Lower lobe of right lung (tissue), 2 donors: Measurements from ENCODE around the gene ARHGAP35. TPM values are rescaled to one million over a fixed set of nuclear protein-coding genes. Genes with fewer than 3 reads are reported as not detected.

Source experiments
- ATAC-seq, 2 donors: fragments of 200-7000 bp; cut with Tn5 transposase; one replicate each; pipeline ENCODE4 v1.9.1; 2020 to 2022; ENCODE audit warnings: mild to moderate bottlenecking in 2 of 2, moderate library complexity in 2 of 2
- DNase-seq: peaks from one replicate; pipeline ENCODE4 v3.0.0-alpha.2; 2020
- H3K27ac ChIP-seq: fragments of 200-600 bp; one replicate; pipeline ENCODE4 v1.8.0; 2022
- H3K27me3 ChIP-seq: fragments of 200-600 bp; one replicate; pipeline ENCODE4 v1.8.0; 2022; ENCODE audit warnings: low read depth
- H3K36me3 ChIP-seq: fragments of 200-600 bp; one replicate; pipeline ENCODE4 v1.8.0; 2022; ENCODE audit warnings: mild to moderate bottlenecking
- H3K4me1 ChIP-seq: fragments of 200-600 bp; one replicate; pipeline ENCODE4 v1.8.0; 2022
- H3K4me3 ChIP-seq: fragments of 200-600 bp; one replicate; pipeline ENCODE4 v1.8.0; 2022; ENCODE audit warnings: mild to moderate bottlenecking
- H3K9me3 ChIP-seq: fragments of 200-600 bp; one replicate; pipeline ENCODE4 v1.8.0; 2022
- intact Hi-C: fragments of 100-400 bp; cut with DNase I; formaldehyde crosslinking; loops from one replicate; pipeline ENCODE4 v1.11.0; 2022
- total RNA-seq: library from RNA; stranded (reverse); fragmentation: NEBNext Ultra II Directional; extraction: Animal tissue kit (Norgen Biotek cat#: 25700); gene quantifications from one replicate; pipeline ENCODE4 v1.2.1, GENCODE V29; 2021
- TF ChIP-seq, protein P1 (sequence below): fragments of 200-600 bp; IDR thresholded peaks from one replicate; pipeline ENCODE4 v1.8.0; 2022; ENCODE audit warnings: antibody characterized with exemption, mild to moderate bottlenecking
- donor health status: DM: no; HTN: yes; CAD: no; lungs with severe emphysema.

Gene ARHGAP35
- total RNA-seq, 1 donor from 2014 or later = 61.6 TPM

DNA sequence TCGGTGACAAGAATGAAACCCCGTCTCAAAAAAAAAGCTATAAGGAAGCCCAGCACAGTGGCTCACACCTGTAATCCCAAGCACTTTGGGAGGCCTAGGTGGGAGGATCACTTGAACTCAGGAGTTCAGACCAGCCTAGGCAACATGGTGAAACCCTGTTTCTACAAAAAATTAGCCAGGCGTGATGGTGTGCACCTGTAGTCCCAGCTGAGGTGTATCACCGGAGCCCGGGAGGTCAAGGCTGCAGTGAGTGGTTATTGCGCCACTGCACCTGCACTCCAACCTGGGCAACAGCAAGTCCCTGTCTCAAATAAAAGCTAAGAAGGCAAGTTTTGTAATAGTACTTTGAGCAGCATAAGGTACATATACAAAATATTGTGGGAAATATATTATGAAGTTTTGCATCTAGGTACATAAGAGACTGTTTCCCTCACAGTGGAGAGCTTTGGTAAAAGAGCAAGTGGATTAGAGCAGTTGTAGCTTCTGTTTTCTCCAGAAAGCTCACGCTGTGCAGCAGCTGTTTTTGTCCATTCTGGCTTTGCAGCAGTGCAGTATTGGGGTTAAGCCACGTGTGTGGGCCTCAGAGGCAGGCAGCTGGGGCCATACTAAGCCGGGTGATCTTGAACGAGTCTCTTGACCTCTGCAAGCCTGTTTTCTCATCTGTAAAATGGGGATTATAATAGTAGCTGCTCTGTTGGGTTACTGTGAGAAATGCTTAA is 35.4 kb downstream of the ARHGAP35 start:
- no peaks in the 10 kb centered on the region for H3K9me3 ChIP-seq
- H3K27me3 ChIP-seq = no peaks in the 10 kb centered on the region
- intact Hi-C loops = no loop called here
- H3K4me1 ChIP-seq = peaks cover 28% of the 10 kb centered on the region
- H3K27ac ChIP-seq = peak overlapping the region; percentile 18
- ATAC-seq = peak; percentile 65 to 85
- no peaks in the 10 kb centered on the region for H3K36me3 ChIP-seq
- no peak overlapping the region for H3K4me3 ChIP-seq
- peak; percentile 64 for DNase-seq
- TF ChIP-seq, protein P1, sequence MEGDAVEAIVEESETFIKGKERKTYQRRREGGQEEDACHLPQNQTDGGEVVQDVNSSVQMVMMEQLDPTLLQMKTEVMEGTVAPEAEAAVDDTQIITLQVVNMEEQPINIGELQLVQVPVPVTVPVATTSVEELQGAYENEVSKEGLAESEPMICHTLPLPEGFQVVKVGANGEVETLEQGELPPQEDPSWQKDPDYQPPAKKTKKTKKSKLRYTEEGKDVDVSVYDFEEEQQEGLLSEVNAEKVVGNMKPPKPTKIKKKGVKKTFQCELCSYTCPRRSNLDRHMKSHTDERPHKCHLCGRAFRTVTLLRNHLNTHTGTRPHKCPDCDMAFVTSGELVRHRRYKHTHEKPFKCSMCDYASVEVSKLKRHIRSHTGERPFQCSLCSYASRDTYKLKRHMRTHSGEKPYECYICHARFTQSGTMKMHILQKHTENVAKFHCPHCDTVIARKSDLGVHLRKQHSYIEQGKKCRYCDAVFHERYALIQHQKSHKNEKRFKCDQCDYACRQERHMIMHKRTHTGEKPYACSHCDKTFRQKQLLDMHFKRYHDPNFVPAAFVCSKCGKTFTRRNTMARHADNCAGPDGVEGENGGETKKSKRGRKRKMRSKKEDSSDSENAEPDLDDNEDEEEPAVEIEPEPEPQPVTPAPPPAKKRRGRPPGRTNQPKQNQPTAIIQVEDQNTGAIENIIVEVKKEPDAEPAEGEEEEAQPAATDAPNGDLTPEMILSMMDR = no peak

DNA sequence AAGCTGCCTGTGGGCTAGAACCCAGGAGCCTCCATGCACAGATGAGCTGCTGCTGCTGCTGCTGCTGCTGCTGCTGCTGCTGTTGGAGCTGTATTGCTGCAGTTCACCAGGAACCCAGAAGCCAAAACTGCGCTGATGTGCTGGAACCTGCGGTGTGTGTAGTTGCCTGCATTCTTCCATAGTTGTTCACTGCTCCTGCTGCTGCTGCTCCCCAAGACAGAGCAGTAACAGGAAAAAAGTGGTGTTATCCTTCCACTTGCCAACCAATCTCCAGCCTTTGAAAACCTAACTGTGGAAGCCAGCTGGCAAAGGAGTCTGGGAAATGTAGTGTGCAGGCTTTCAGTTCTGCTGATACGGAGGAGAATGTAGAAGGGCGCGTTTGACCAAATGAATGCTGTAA is 37.9 kb downstream of the ARHGAP35 start:
- H3K4me1 ChIP-seq = peaks cover 43% of the 10 kb centered on the region
- H3K36me3 ChIP-seq = no peaks in the 10 kb centered on the region
- H3K9me3 ChIP-seq = no peaks in the 10 kb centered on the region
- no peaks in the 10 kb centered on the region for H3K27me3 ChIP-seq
- no peak overlapping the region for H3K27ac ChIP-seq
- intact Hi-C loops = no loop called here
- TF ChIP-seq, protein P1 = no peak
- ATAC-seq = no peak
- DNase-seq = no peak
- no peak overlapping the region for H3K4me3 ChIP-seq

DNA sequence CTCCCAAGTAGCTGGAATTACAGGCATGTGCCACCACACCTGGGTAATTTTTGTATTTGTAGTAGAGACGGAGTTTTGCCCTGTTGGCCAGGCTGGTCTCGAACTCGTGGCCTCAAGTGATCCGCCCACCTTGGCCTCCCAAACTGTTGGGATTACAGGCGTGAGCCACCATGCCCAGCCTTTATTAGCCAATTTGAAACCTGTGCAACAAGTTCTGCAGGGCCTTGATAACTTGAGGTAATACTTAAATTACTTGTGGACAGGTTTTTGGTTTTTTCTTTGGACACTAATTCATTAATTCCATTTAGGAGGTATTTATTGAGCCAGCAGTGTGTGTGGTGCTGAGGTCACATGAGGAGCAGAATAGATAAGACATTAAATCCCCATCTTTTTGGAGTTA is 39.5 kb downstream of the ARHGAP35 start:
- no peaks in the 10 kb centered on the region for H3K36me3 ChIP-seq
- H3K27ac ChIP-seq = no peak overlapping the region
- intact Hi-C loops = no loop called here
- no peak for ATAC-seq
- no peak for DNase-seq
- H3K4me1 ChIP-seq = peaks cover 59% of the 10 kb centered on the region
- no peak overlapping the region for H3K4me3 ChIP-seq
- no peaks in the 10 kb centered on the region for H3K27me3 ChIP-seq
- TF ChIP-seq, protein P1 = no peak
- no peaks in the 10 kb centered on the region for H3K9me3 ChIP-seq

- intact Hi-C loops = no loop called here
- H3K36me3 ChIP-seq = no peaks in the 10 kb centered on the region
- peak; percentile 54 to 58 for ATAC-seq
- H3K27me3 ChIP-seq = no peaks in the 10 kb centered on the region
- H3K9me3 ChIP-seq = no peaks in the 10 kb centered on the region
- H3K27ac ChIP-seq = peak overlapping the region; percentile 51
- no peak overlapping the region for H3K4me3 ChIP-seq
- TF ChIP-seq, protein P1 = no peak
- H3K4me1 ChIP-seq = peaks cover 51% of the 10 kb centered on the region
- DNase-seq = no peak
Measured at GRCh38 chr19:46901701-46902401, 41.1 kb downstream of the ARHGAP35 start.

DNA sequence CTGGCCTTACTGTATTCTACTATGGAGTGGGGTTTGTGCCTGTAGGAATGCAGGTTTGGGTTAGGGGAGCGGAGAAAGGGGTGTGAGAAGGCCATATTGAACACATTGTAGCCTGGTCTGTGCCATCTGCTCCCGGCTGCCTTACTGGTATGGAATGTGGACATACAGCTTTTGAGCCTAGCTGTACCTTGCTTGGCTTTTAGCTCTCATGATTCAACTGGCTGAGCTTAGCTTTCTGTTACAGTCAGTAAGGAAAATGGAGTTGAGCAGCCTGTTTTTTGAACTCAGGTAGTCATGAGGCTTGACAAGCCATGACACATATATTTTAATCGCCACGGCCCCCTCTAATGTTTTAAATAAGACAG is 41.6 kb downstream of the ARHGAP35 start:
- ATAC-seq (peak; percentile 81), DNase-seq (no peak)
- TF ChIP-seq, protein P1 = no peak
- Histone ChIP-seq H3K4me3 (no peak overlapping the region), H3K27ac (peak overlapping the region; percentile 51), H3K4me1 (peaks cover 51% of the 10 kb centered on the region), H3K9me3 (no peaks in the 10 kb centered on the region), H3K36me3 (no peaks in the 10 kb centered on the region), H3K27me3 (no peaks in the 10 kb centered on the region)
- intact Hi-C loops = no loop called here
